ENCODE results near the gene ZMYND12. TPM values are rescaled to one million over a fixed set of nuclear protein-coding genes. Genes with fewer than 3 reads are reported as not detected.

ZMYND12 gene
- total and polyA plus RNA-seq, 2 donors (not counting 3 experiments of a cell fraction or from before 2014, with no cell fraction given), result 0.33 to 0.40 TPM

DNA sequence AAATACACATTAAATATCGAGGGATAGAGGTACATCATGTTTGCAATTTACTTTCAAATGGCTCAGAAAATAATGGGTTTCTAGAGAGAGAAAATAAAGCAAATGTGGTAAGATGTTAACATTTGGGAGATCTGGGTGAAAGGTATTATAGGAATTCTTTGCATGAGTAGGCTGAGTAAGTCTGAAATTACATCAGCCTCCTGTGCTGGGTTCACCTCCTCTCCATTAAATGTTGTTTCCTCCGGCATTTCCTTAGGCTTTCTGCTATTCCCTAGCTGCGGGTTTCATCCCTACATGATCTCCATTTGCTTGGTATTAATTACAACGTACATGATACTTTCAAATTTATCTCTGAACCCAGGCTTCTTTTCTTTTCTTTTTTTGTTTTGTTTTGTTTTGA is 31.6 kb downstream of the ZMYND12 start:
- Histone ChIP-seq H3K27ac (ENCODE audit: insufficient read depth, low read depth, low read length) (no peak overlapping the region), H3K36me3 (ENCODE audit: control insufficient read depth in 2 of 2, extremely low read depth in 1 of 2, insufficient read depth in 2 of 2, low read length in 2 of 2) (no peaks in the 10 kb centered on the region), H2AFZ (ENCODE audit: low read depth, low read length) (no peak overlapping the region), H3K9me3 (replicated peaks; ENCODE audit: control insufficient read depth, insufficient read depth, low read length) (no peaks in the 10 kb centered on the region), H3K4me3 (replicated peaks in 1 of 3; ENCODE audit: insufficient read depth in 1 of 3, low read depth in 1 of 3, low read length in 3 of 3) (no peak overlapping the region), H4K20me1 (replicated peaks; ENCODE audit: control insufficient read depth, extremely low read depth, insufficient read depth, low read length) (no peaks in the 10 kb centered on the region), H3K27me3 (ENCODE audit: control insufficient read depth in 2 of 2, insufficient read depth in 2 of 2, low read length in 2 of 2) (peaks cover 5 to 6% of the 10 kb centered on the region in 2 experiments), H3K9ac (replicated peaks; ENCODE audit: extremely low read depth, insufficient read depth, low read length) (no peak overlapping the region), H3K4me1 (ENCODE audit: control insufficient read depth, extremely low read depth, insufficient read depth, low read length) (peaks cover 15% of the 10 kb centered on the region), H3K79me2 (ENCODE audit: control insufficient read depth, insufficient read depth, low read length) (no peaks in the 10 kb centered on the region), H3K9me1 (replicated peaks; ENCODE audit: control insufficient read depth, extremely low read depth, insufficient read depth, low read length) (no peaks in the 10 kb centered on the region), H3K4me2 (ENCODE audit: insufficient read depth, low read length) (no peak overlapping the region)
- DNase-seq (ENCODE audit: low read depth, low spot score) (no peak), FAIRE-seq (no peak)
- TF ChIP-seq EZH2 (IDR thresholded peaks at IDR 0.05; ENCODE audit: borderline replicate concordance, low read depth, low read length, severe bottlenecking), result no peak
- TF ChIP-seq, protein P1, sequence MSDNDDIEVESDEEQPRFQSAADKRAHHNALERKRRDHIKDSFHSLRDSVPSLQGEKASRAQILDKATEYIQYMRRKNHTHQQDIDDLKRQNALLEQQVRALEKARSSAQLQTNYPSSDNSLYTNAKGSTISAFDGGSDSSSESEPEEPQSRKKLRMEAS (IDR thresholded peaks at IDR 0.05; ENCODE audit: insufficient read depth, insufficient read length), result no peak
- no peak for TF ChIP-seq GATA2 (IDR thresholded peaks at IDR 0.05; ENCODE audit: insufficient read depth, insufficient read length, low read depth, low read length)
- TF ChIP-seq FOS (IDR thresholded peaks at IDR 0.05; ENCODE audit: borderline replicate concordance, insufficient read depth, low read length), result no peak
- no peak for TF ChIP-seq CTCF (IDR thresholded peaks at IDR 0.05; ENCODE audit: extremely low read depth in 1 of 2, insufficient read depth in 1 of 2, low read depth in 1 of 2, low read length in 2 of 2)
- TF ChIP-seq JUN (IDR thresholded peaks at IDR 0.05; ENCODE audit: borderline replicate concordance, insufficient read depth, insufficient read length, low read depth), result no peak
- TF ChIP-seq MYC (IDR thresholded peaks at IDR 0.05; ENCODE audit: low read depth, low read length), result no peak
- no peak for TF ChIP-seq POLR2AphosphoS5 (IDR thresholded peaks at IDR 0.05; ENCODE audit: insufficient read depth, low read depth, low read length)
- no peak for TF ChIP-seq POLR2A (IDR thresholded peaks at IDR 0.05; ENCODE audit: low read depth, low read length)
- intact Hi-C loops (cut with micrococcal nuclease), result no loop called here
- dilution Hi-C loops (cut with MboI; ENCODE audit: extremely low pct_ligation_motif_present, low sequenced_read_pairs), result no loop called here
- BruUV-seq (replicated peaks), result no TSS peak
- POLR2A ChIA-PET, result no interaction called here
- CTCF ChIA-PET, result interaction anchor here (0.6 kb wide), 1 partner anchor 221 kb away, joined by 3 read pairs; no protein-coding TSS in a partner anchor
